ENCODE results near the gene SORCS2.

The SORCS2 gene

DNA sequence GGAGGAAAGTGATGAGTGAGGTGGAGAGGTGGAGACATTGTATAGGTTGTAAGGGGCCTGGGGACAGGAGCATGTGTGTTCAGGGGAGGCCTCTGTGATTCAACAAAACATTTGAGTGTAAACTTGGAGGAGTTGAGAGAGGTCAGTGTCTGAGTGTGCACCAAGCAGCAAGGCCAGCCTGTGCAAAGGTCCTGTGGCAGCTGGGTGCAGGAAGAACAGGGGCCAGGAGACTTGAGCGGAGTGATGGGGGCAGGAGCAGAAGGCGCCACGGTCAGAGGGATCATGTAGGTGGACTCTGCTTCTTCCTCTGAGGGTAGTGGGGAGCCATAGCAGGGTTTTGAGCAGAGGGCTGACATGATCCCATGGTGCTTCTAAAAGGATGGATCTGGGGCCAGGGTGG, 252.0 kb downstream of the SORCS2 start:
- Histone ChIP-seq H3K9me3 (ENCODE audit: control insufficient read depth, insufficient read depth, low read length) (peaks cover under 1% of the 10 kb centered on the region; the same call in 1 of the 2 replicates), H3K27ac (ENCODE audit: low read depth, low read length) (no peak overlapping the region), H3K27me3 (ENCODE audit: control insufficient read depth, low read length) (no peaks in the 10 kb centered on the region), H3K79me2 (ENCODE audit: control insufficient read depth, low read length) (no peaks in the 10 kb centered on the region), H3F3A (ENCODE audit: control insufficient read depth, insufficient read depth) (no peaks in the 10 kb centered on the region), H3K4me1 (ENCODE audit: control insufficient read depth, low read length) (peaks cover 8% of the 10 kb centered on the region), H3K4me3 (ENCODE audit: low read length) (no peak overlapping the region), H4K20me1 (ENCODE audit: control insufficient read depth, insufficient read depth, low read depth, low read length) (no peaks in the 10 kb centered on the region), H3K4me2 (ENCODE audit: low read length) (no peak overlapping the region), H3K9me2 (replicated peaks; ENCODE audit: control insufficient read depth, low read length) (no peaks in the 10 kb centered on the region), H3K36me3 (ENCODE audit: control insufficient read depth, low read length) (no peaks in the 10 kb centered on the region)
- TF ChIP-seq EZH2phosphoT487 (IDR thresholded peaks at IDR 0.05; ENCODE audit: borderline replicate concordance, low read length), result no peak
- TF ChIP-seq, protein P1, sequence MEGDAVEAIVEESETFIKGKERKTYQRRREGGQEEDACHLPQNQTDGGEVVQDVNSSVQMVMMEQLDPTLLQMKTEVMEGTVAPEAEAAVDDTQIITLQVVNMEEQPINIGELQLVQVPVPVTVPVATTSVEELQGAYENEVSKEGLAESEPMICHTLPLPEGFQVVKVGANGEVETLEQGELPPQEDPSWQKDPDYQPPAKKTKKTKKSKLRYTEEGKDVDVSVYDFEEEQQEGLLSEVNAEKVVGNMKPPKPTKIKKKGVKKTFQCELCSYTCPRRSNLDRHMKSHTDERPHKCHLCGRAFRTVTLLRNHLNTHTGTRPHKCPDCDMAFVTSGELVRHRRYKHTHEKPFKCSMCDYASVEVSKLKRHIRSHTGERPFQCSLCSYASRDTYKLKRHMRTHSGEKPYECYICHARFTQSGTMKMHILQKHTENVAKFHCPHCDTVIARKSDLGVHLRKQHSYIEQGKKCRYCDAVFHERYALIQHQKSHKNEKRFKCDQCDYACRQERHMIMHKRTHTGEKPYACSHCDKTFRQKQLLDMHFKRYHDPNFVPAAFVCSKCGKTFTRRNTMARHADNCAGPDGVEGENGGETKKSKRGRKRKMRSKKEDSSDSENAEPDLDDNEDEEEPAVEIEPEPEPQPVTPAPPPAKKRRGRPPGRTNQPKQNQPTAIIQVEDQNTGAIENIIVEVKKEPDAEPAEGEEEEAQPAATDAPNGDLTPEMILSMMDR (IDR thresholded peaks at IDR 0.05; ENCODE audit: low read depth, low read length, poor library complexity, severe bottlenecking), result no peak

DNA sequence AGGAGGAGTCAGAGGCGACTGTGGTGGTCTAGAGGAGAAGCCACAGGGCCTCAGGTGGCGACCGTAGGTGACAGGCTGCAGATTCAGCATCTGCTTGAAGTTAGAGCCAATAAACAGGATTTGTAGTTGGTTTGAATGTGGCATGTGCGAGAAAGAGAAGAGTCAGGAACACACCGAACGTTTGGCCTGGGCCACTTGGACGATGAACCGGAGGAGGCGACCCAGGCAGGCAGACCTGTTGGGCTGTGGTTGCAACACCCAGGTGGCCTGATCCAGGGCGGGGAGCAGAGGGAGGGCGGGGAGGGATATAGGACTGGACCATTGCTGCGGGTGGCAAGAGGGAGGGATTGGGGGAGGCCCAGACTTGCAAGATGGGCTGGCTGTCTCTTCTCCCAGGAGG, 252.4 kb downstream of the SORCS2 start:
- Histone ChIP-seq H3K9me2 (replicated peaks; ENCODE audit: control insufficient read depth, low read length) (no peaks in the 10 kb centered on the region), H3K4me3 (ENCODE audit: low read length) (no peak overlapping the region), H3K79me2 (ENCODE audit: control insufficient read depth, low read length) (no peaks in the 10 kb centered on the region), H4K20me1 (ENCODE audit: control insufficient read depth, insufficient read depth, low read depth, low read length) (no peaks in the 10 kb centered on the region), H3K9me3 (ENCODE audit: control insufficient read depth, insufficient read depth, low read length) (peaks cover 5% of the 10 kb centered on the region; the same call in 1 of the 2 replicates), H3F3A (ENCODE audit: control insufficient read depth, insufficient read depth) (no peaks in the 10 kb centered on the region), H3K36me3 (ENCODE audit: control insufficient read depth, low read length) (no peaks in the 10 kb centered on the region), H3K27me3 (ENCODE audit: control insufficient read depth, low read length) (no peaks in the 10 kb centered on the region), H3K27ac (ENCODE audit: low read depth, low read length) (no peak overlapping the region), H3K4me2 (ENCODE audit: low read length) (no peak overlapping the region), H3K4me1 (ENCODE audit: control insufficient read depth, low read length) (peaks cover 4% of the 10 kb centered on the region)
- TF ChIP-seq, protein P1 (IDR thresholded peaks at IDR 0.05; ENCODE audit: low read depth, low read length, poor library complexity, severe bottlenecking), result no peak
- TF ChIP-seq EZH2phosphoT487 (IDR thresholded peaks at IDR 0.05; ENCODE audit: borderline replicate concordance, low read length), result no peak

DNA sequence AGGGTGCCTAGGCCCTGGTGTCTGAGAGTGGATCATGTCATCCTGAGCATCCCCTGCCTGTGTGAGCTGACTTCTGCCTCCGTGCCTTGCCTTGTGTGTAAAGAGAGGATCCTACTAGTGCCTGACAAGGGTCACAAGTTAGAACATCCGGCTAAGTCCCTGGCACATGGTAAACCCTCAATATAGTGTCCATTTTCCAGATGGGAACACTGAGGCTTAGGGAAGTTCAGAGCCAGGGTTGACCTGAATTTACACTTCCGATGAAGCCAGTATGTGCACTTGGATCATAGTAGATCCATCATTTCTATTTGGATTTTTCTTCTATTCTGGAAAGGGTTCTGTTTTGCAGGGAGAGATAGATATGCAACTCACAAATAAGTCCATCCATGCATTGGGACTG, 254.9 kb downstream of the SORCS2 start:
- Histone ChIP-seq H3K27ac (ENCODE audit: low read depth, low read length) (no peak overlapping the region), H3K79me2 (ENCODE audit: control insufficient read depth, low read length) (no peaks in the 10 kb centered on the region), H3K4me1 (ENCODE audit: control insufficient read depth, low read length) (no peaks in the 10 kb centered on the region), H3K9me2 (replicated peaks; ENCODE audit: control insufficient read depth, low read length) (no peaks in the 10 kb centered on the region), H3K4me2 (ENCODE audit: low read length) (no peak overlapping the region), H3K4me3 (ENCODE audit: low read length) (no peak overlapping the region), H3F3A (ENCODE audit: control insufficient read depth, insufficient read depth) (no peaks in the 10 kb centered on the region), H3K9me3 (ENCODE audit: control insufficient read depth, insufficient read depth, low read length) (peaks cover 17% of the 10 kb centered on the region), H4K20me1 (ENCODE audit: control insufficient read depth, insufficient read depth, low read depth, low read length) (no peaks in the 10 kb centered on the region), H3K36me3 (ENCODE audit: control insufficient read depth, low read length) (no peaks in the 10 kb centered on the region), H3K27me3 (ENCODE audit: control insufficient read depth, low read length) (no peaks in the 10 kb centered on the region)
- TF ChIP-seq EZH2phosphoT487 (IDR thresholded peaks at IDR 0.05; ENCODE audit: borderline replicate concordance, low read length), result no peak
- TF ChIP-seq, protein P1 (IDR thresholded peaks at IDR 0.05; ENCODE audit: low read depth, low read length, poor library complexity, severe bottlenecking), result no peak

All from DOHH2 (cell line).